Hematopoietic multipotent progenitor cell treated with erythropoietin and hydrocortisone succinate and interleukin-3 and kit ligand, for 17 days (in vitro differentiated cells): ENCODE measurements around the gene MRPL36.

Experiments
- DNase-seq: peaks from one replicate; pipeline ENCODE4 v3.0.0-alpha.2; 2015; ENCODE audit warnings: low spot score

MRPL36 gene

GRCh38 chr5:1749346-1750124, 50.1 kb downstream of the MRPL36 start:
- no peak for DNase-seq

DNA sequence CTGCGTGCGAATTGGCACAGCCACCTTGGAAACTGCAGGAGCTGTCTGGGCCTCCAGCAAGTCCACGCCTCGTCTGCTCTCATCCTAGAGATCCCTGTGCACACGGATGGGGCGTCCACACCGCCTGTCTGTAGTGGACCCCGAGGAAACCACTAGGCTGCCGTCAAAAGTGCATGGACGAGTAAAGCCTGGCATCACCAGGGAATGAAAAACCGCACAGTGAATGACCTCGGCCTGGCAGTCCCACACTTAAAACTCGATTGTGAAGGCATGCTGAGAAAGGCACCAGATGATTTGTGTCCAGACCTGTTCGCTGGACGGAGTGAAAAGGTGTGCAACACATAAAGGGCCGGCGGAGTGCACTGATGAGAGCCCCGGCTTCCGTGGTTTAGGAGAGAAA, 50.8 kb downstream of the MRPL36 start:
- no peak for DNase-seq
